IMR-90 (cell line): ENCODE results near the gene KRT79. TPM values are rescaled to one million over a fixed set of nuclear protein-coding genes. Genes with fewer than 3 reads are reported as not detected.

Source experiments
- ATAC-seq: fragments of 200-7000 bp; cut with Tn5 transposase; 2 replicates; pipeline ENCODE4 v1.9.1; 2020; ENCODE audit warnings: low read depth, mild to moderate bottlenecking, moderate library complexity
- BruUV-seq: library from RNA; stranded (reverse); fragments of 400-500 nt; replicated peaks from 2 replicates; lab custom pipeline; 2021; lab: Mats Ljungman, UMichigan
- CTCF ChIA-PET: fragments of 300-600 bp; formaldehyde crosslinking; extraction: SDS; loops from one replicate; lab custom pipeline; 2021; ENCODE audit warnings: antibody characterized with exemption; lab: Yijun Ruan, JAX
- POLR2A ChIA-PET: fragments of 300-600 bp; sonication (Branson Sonifier 250); formaldehyde crosslinking; loops from one replicate; lab custom pipeline; 2022; ENCODE audit warnings: antibody characterized with exemption; ENCODE audit not compliant: unreplicated experiment; lab: Charles Lee
- DNase-seq: peaks from one replicate; pipeline ENCODE4 v3.0.0; 2013
- H2AFZ ChIP-seq: replicated peaks from 2 replicates; pipeline ENCODE3; 2013; ENCODE audit warnings: low read length, mild to moderate bottlenecking; ENCODE audit not compliant: poor library complexity
- H2AK5ac ChIP-seq: 2 replicates; pipeline ENCODE4 v1.6.1; 2013; ENCODE audit warnings: low read depth, low read length, inconsistent platforms
- H2AK9ac ChIP-seq: replicated peaks from 2 replicates; pipeline ENCODE3; 2013; ENCODE audit warnings: mild to moderate bottlenecking, low read depth, low read length, moderate library complexity; ENCODE audit not compliant: poor library complexity
- H2BK120ac ChIP-seq: 2 replicates; pipeline ENCODE4 v1.6.1; 2013; ENCODE audit warnings: low read depth, low read length, inconsistent platforms
- H2BK15ac ChIP-seq: 3 replicates; pipeline ENCODE4 v1.6.1; 2013; ENCODE audit warnings: low read depth, low read length, inconsistent platforms
- H2BK20ac ChIP-seq: 2 replicates; pipeline ENCODE4 v1.6.1; 2013; ENCODE audit warnings: low read depth, mild to moderate bottlenecking, inconsistent platforms, low read length, moderate library complexity
- H2BK5ac ChIP-seq: 2 replicates; pipeline ENCODE4 v1.6.1; 2013; ENCODE audit warnings: mild to moderate bottlenecking, low read depth, low read length, inconsistent platforms; ENCODE audit not compliant: poor library complexity, severe bottlenecking
- H3K14ac ChIP-seq: replicated peaks from 2 replicates; pipeline ENCODE4 v1.6.1; 2013; ENCODE audit warnings: low read depth, low read length, inconsistent platforms
- H3K18ac ChIP-seq: 2 replicates; pipeline ENCODE4 v1.6.1; 2013; ENCODE audit warnings: low read depth, low read length, control low read depth
- H3K23ac ChIP-seq: 2 replicates; pipeline ENCODE4 v1.6.1; 2013; ENCODE audit warnings: low read depth, low read length, inconsistent platforms
- H3K27ac ChIP-seq: 2 replicates; pipeline ENCODE4 v1.5.1; 2013; ENCODE audit warnings: mild to moderate bottlenecking, control low read depth, low read length; ENCODE audit not compliant: insufficient read depth
- H3K27me3 ChIP-seq: 2 replicates; pipeline ENCODE4 v1.6.1; 2013; ENCODE audit warnings: low read length; ENCODE audit not compliant: control insufficient read depth, insufficient read depth
- H3K36me3 ChIP-seq: 2 replicates; pipeline ENCODE4 v1.6.1; 2013; ENCODE audit warnings: low read length, mixed read lengths; ENCODE audit not compliant: control insufficient read depth, insufficient read depth
- H3K4ac ChIP-seq: 2 replicates; pipeline ENCODE4 v1.6.1; 2013; ENCODE audit warnings: low read depth, low read length, inconsistent platforms
- H3K4me1 ChIP-seq: 2 replicates; pipeline ENCODE4 v1.6.1; 2013; ENCODE audit warnings: low read length, mixed read lengths; ENCODE audit not compliant: control insufficient read depth, insufficient read depth
- H3K4me2 ChIP-seq: 2 replicates; pipeline ENCODE4 v1.6.1; 2013; ENCODE audit warnings: low read depth, mild to moderate bottlenecking, control low read depth, low read length, moderate library complexity
- H3K4me3 ChIP-seq: 2 replicates; pipeline ENCODE4 v1.5.1; 2013; ENCODE audit warnings: low read depth, mild to moderate bottlenecking, control low read depth, low read length, moderate library complexity; ENCODE audit not compliant: insufficient read depth
- H3K56ac ChIP-seq: 2 replicates; pipeline ENCODE4 v1.6.1; 2013; ENCODE audit warnings: low read length, inconsistent platforms; ENCODE audit not compliant: insufficient read depth; ENCODE audit errors: extremely low read depth
- H3K79me1 ChIP-seq, 2 experiments: 2 replicates each; pipeline ENCODE4 v1.6.1; 2013; ENCODE audit warnings: low read length in 2 of 2, inconsistent platforms in 1 of 2, low read depth in 1 of 2
- H3K9ac ChIP-seq: 2 replicates; pipeline ENCODE4 v1.6.1; 2013; ENCODE audit warnings: low read depth, low read length, control low read depth
- H3K9me1 ChIP-seq: 2 replicates; pipeline ENCODE4 v1.6.1; 2013; ENCODE audit warnings: low read length, inconsistent platforms; ENCODE audit not compliant: insufficient read depth
- H3K9me3 ChIP-seq: 2 replicates; pipeline ENCODE4 v1.6.1; 2013; ENCODE audit warnings: low read length; ENCODE audit not compliant: control insufficient read depth, insufficient read depth
- H4K20me1 ChIP-seq: 2 replicates; pipeline ENCODE4 v1.6.1; 2013; ENCODE audit warnings: low read length, inconsistent platforms; ENCODE audit not compliant: insufficient read depth
- H4K5ac ChIP-seq: 2 replicates; pipeline ENCODE4 v1.6.1; 2013; ENCODE audit warnings: mild to moderate bottlenecking, low read depth, low read length, control low read depth
- H4K8ac ChIP-seq, 2 experiments: 2 replicates each; pipeline ENCODE4 v1.6.1; 2013; ENCODE audit warnings: low read depth in 2 of 2, low read length in 2 of 2, control low read depth in 1 of 2, inconsistent platforms in 1 of 2
- H4K91ac ChIP-seq: 2 replicates; pipeline ENCODE4 v1.6.1; 2013; ENCODE audit warnings: low read depth, low read length, inconsistent platforms; ENCODE audit not compliant: insufficient read depth
- MAZ ChIP-seq: IDR thresholded peaks from 2 replicates; pipeline ENCODE4 v1.6.1; 2012; ENCODE audit warnings: low read depth, mild to moderate bottlenecking, low read length, improper control_type of control experiment, moderate library complexity, borderline replicate concordance
- WGBS, 2 experiments: methylation state at CpG; one replicate each; pipeline versions ENCODE4 v1.1.5 to v1.1.7; 2013; ENCODE audit warnings: missing lambda C conversion rate in 2 of 2; ENCODE audit not compliant: insufficient read length in 1 of 2; ENCODE audit errors: extremely low coverage in 2 of 2; 5-methylcytosine and 5-hydroxymethylcytosine counted together
- dilution Hi-C: fragments of 300-500 bp; cut with HindIII; formaldehyde crosslinking; loops from one replicate; pipeline ENCODE4 v1.14.3; 2018; ENCODE audit warnings: low sequenced_read_pairs; ENCODE audit not compliant: unreplicated experiment
- in situ Hi-C: fragments of 300-500 bp; cut with MboI; formaldehyde crosslinking; loops from 3 replicates; pipeline ENCODE4 v1.14.3; 2019; ENCODE audit warnings: low sequenced_read_pairs, inconsistent platforms, mixed read lengths
- intact Hi-C: fragments of 100-400 bp; cut with micrococcal nuclease; formaldehyde crosslinking; loops from 2 replicates; pipeline ENCODE4 v1.10.0; 2022
- polyA plus RNA-seq, 3 experiments: library from polyadenylated mRNA; depleted of rRNA; stranded (reverse); fragments of >200 nt; gene quantifications; 2 replicates each; pipeline ENCODE4 v1.2.3, GENCODE V29; 2012; ENCODE audit warnings: low replicate concordance in 1 of 3
- total RNA-seq: library from RNA; depleted of rRNA; stranded (reverse); fragments of >200 nt; gene quantifications from 2 replicates; pipeline ENCODE4 v1.2.3, GENCODE V29; 2012

KRT79 gene
- total and polyA plus RNA-seq, 2 of the 4 experiments (the other 2 are of a cell fraction), result under 0.01 to 0.24 TPM

DNA sequence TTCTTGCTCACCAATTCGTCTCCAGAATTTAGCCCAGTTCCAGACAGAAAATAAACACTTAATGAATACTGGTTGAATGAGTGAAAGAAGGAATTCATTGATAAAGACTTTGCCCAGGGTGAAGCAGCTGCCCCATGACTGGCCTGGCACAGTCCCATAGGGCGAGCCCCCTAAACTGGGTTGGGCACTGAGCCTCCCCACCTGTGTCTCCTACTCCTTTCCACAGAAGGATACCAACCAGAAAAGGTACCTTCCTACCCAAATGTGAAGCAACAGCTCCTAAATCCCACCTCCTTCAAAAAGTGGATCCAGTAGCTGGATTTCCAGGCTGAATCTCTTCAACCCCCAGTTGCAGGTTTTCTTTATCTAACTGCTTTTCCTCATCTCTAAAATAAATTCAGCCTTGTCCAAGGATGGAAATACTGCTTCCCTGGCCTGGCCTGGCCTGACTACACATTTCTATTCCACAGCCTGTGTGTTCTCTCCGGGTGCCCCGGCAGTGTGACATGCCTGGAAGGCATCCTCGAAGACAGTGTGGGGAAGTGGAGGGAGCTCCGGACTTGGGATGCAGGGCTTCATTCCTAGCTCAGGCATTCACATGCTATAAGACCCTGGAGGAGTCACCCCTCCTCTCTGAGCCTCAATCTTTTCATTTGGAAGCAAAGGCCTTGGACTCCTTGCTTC lies 45.8 kb downstream of the KRT79 start:
- H3K23ac ChIP-seq, result no peak overlapping the region
- H3K4me3 ChIP-seq, result no peak overlapping the region
- DNase-seq, result no peak
- H4K5ac ChIP-seq, result no peak overlapping the region
- TF ChIP-seq MAZ, result no peak
- no peak overlapping the region for H2AK9ac ChIP-seq
- WGBS, 2 experiments, result no CpG with 5 or more reads among the region's 6 CpGs
- POLR2A ChIA-PET, result no interaction called here
- H4K8ac ChIP-seq, result no peak overlapping the region
- no peak overlapping the region for H2AFZ ChIP-seq
- in situ Hi-C loops, result no loop called here
- no peak overlapping the region for H2BK15ac ChIP-seq
- no peak for ATAC-seq
- H3K27ac ChIP-seq, result no peak overlapping the region
- no peak overlapping the region for H3K9ac ChIP-seq
- no peak overlapping the region for H4K91ac ChIP-seq
- BruUV-seq, result no TSS peak
- H3K4ac ChIP-seq, result no peak overlapping the region
- CTCF ChIA-PET, result no interaction called here
- H3K9me3 ChIP-seq, result no peaks in the 10 kb centered on the region
- no peak overlapping the region for H3K56ac ChIP-seq
- H4K20me1 ChIP-seq, result no peaks in the 10 kb centered on the region
- no peaks in the 10 kb centered on the region for H3K36me3 ChIP-seq
- H3K9me1 ChIP-seq, result no peaks in the 10 kb centered on the region
- intact Hi-C loops, result no loop called here
- no peaks in the 10 kb centered on the region for H3K4me1 ChIP-seq
- no peak overlapping the region for H2AK5ac ChIP-seq
- no peaks in the 10 kb centered on the region for H3K79me1 ChIP-seq
- no peak overlapping the region for H2BK20ac ChIP-seq
- H3K27me3 ChIP-seq, result peaks cover 49% of the 10 kb centered on the region
- H2BK5ac ChIP-seq, result no peak overlapping the region
- H2BK120ac ChIP-seq, result no peak overlapping the region
- H3K14ac ChIP-seq, result no peak overlapping the region
- H3K18ac ChIP-seq, result no peak overlapping the region
- dilution Hi-C loops, result no loop called here
- no peak overlapping the region for H3K4me2 ChIP-seq
